Islet of Langerhans (tissue), 1 donor: ENCODE measurements around the gene SHE.

Experiments
- FAIRE-seq: peaks from one replicate; lab custom pipeline; 2011; peaks lifted over from hg19 to GRCh38; lab: Jason Lieb, UNC

The SHE gene

DNA sequence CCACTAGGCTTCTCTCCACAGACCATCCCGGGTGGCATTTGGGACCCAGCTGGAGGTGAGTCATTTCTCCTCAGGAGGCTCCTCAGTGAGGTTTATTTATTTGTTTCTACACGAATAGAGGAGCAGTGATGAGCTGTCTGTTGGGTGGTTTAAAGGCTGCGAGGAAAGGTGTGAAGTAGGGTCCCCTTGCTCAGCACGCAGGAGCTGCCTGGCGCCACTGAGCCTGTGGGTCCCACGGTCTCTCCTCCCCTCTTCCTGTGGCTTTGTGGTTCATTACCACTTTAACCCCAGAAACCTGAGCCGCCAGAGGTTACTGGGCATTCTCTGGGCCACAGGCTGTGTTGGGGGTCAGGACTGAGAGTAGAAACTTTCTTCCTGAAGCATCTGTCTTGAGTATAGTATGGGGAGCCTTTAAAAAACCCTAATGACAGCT is 57.2 kb downstream of the SHE start:
- FAIRE-seq = no peak

DNA sequence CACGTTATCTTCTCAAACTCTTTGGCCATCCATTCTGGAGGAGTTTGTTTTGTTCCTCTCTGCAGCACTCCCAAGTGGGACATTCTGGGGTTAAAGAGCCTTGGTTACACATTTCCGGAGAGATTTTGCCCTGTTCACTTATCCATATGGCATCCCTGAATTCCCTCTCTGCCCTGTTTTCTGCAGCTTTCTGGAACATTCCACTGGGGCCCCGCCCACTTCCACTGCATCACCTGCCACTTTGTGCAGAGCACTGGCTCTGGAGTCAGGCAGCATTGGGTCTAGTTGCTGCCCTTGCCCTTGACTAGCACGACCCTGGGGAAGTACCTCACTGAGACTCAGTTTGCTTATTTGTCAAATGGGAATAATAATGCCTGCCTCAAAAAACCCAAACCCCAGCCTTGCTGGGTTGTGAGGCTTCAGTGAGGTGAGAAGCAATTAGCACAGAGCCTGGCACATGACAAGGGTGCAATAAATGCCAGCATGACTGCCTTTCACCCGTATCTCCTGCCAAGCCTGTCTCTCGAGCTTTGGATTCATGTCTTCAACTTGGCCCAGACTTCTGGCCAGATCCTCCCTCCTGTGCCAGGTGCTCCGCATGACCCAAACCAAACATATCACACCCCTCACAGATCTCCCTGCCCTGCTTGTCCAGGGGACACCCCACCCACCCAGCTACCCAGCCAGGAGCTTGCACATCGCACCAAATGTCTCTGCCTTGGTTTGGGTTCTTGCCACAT is 58.8 kb downstream of the SHE start:
- no peak for FAIRE-seq

- no peak for FAIRE-seq
Measured at GRCh38 chr1:154442006-154442740, 60.0 kb downstream of the SHE start.

GRCh38 chr1:154441241-154441888 is 60.8 kb downstream of the SHE start:
- FAIRE-seq = no peak

DNA sequence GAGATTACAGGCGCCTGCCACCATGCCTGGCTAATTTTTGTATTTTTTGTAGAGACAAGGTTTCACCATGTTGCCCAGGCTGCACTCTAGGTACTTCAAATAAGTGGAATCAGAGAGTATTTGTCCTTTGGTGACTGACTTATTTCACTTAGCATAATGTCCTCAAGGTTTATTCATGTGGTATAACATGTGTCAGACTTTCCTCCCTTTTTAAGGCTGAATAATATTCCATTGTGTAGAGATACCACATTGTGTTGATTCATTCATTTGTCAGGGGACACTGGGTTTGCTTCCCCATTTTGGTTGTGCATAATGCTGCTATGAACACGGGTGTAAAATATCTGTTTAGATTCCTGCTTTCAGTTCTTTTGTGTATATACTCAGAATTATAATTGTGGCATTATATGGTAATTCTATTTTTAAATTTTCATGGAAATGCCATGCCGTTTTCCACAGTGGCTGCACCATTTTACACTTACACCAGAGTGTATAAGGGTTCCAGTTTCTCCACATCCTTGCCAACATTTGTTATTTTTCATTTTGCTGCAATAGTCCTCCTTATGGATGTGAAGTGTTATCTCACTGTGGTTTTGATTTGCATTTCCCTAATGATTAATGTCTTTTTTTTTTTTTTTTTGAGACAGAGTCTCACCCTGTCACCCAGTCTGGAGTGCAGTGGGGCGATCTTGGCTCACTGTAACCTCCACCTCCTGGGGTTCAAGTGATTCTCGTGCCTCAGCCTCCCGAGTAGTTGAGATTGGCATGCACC is 62.0 kb downstream of the SHE start:
- FAIRE-seq = no peak

- no peak for FAIRE-seq
Measured at GRCh38 chr1:154436433-154436832, 65.8 kb downstream of the SHE start.

DNA sequence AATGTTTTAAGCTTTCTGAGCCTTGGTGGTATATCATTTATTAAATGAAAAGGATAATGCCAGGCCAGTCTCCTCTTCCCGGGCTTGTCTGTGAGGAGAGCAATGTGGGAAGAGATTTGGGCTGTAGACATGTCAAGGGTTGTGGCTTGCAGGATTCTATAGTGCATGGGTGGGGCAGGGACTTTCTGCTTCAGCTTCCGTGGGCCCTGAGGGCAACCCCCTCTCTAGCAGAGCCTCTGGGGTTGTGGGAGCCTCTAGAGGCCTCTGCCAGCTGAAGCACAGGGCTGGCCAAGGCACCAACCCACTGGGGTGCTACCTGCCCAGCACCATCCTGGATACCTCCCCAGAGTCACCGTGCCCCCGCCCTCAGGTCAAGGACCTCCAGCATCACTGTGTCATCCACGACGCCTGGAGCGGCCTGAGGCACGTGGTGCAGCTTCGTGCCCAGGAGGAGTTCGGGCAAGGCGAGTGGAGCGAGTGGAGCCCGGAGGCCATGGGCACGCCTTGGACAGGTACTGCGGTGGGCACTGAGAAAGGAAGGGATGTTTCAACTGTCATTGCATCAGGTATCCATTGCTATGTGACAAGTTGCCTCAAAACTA is 66.5 kb downstream of the SHE start:
- no peak for FAIRE-seq

DNA sequence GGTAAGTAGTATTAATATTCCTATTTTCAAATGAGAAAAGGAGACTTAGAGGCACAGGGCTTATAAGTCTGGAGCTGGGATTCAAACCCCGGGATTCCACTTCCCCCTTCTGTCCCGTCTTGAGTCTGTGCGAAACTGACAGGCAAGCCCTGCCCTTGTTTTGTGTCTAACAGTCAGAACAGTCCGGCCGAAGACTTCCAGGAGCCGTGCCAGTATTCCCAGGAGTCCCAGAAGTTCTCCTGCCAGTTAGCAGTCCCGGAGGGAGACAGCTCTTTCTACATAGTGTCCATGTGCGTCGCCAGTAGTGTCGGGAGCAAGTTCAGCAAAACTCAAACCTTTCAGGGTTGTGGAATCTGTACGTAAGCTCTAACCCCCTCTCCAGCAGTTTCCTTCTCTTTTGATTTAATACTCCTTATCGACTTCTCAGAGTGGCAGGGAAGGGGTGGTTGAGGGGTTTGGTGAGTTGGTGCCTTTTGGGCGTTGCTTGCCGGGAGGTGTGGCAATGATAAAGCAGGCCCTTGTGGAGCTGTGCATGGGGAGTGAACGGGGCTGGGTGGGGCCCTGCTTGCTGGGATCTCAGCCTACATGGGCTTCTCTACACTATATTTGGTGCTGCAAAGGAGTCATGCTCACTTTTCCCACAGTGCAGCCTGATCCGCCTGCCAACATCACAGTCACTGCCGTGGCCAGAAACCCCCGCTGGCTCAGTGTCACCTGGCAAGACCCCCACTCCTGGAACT is 67.7 kb downstream of the SHE start:
- FAIRE-seq = no peak

- no peak for FAIRE-seq
Measured at GRCh38 chr1:154433161-154433764, 68.9 kb downstream of the SHE start.

- FAIRE-seq = no peak
Measured at GRCh38 chr1:154431586-154432373, 70.4 kb downstream of the SHE start.

DNA sequence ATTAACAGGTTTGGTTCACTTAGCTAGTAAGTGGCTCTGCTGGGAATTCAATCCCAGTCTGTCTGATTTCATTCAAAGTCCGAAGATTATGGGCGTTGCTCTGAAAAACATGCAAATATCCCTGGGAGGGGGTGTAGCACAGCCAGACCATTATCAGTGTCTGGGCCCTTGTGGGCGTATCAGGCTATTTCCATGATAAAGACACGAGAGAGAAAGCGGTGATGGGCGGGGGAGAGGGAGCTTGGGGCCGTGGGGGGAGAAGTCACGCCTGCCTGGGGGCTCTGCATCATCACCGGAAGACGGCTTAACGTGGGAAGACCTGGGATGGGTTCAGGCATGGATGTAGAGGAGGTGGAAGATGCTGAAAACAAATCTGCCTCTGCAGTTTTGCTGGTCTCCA is 71.3 kb downstream of the SHE start:
- FAIRE-seq = no peak

DNA sequence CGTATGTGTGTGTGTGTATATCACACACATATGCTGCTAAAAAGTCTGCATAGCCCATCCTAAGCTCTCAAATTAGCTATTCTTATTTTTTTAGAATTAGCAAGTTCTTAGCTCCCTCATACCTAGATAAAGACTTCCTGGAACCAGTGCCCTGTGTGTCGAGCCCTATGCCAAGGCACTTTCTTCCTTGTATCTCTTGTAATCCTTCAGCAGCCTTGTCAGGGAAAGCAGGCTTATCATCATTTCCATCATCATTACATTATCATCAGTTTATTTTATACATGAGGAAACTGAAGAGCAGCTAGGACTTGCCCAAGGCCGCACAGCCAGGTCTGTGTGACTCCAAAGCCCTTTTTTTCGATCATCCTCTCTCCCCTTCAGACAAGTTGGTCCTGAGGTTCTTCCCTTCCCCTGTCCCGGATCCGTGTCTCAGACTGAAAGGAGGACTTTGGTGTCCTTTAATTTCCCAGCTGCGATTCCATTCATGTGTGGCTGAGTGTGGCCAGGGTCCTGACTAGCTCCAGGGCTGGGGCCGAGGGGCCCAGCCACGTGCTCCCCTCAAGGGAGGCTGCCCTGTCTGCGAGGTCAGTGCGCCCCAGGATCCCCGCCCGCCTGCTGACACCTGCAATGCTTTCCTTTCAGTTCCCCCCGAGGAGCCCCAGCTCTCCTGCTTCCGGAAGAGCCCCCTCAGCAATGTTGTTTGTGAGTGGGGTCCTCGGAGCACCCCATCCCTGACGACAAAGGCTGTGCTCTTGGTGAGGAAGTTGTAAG is 72.2 kb downstream of the SHE start:
- no peak for FAIRE-seq
